ENCODE results near the gene MORN3.
A peak's percentile ranks its signal among the peaks of the same experiment; 100 is the strongest.

The MORN3 gene

GRCh38 chr12:121608301-121608700, 61.2 kb downstream of the MORN3 start:
- H3K27me3 Mint-ChIP-seq = no peaks in the 10 kb centered on the region
- H3K27ac Mint-ChIP-seq = no peak overlapping the region
- H3K4me3 Mint-ChIP-seq = no peak overlapping the region
- H3K4me1 Mint-ChIP-seq = peaks cover 8% of the 10 kb centered on the region
- DNase-seq = no peak
- ATAC-seq = no peak
- H3K9me3 Mint-ChIP-seq = no peaks in the 10 kb centered on the region

- no peak for DNase-seq
- Mint-ChIP-seq H3K4me1 (no peaks in the 10 kb centered on the region), H3K9me3 (no peaks in the 10 kb centered on the region), H3K27ac (no peak overlapping the region), H3K4me3 (no peak overlapping the region), H3K27me3 (no peaks in the 10 kb centered on the region)
- ATAC-seq = no peak
These were observed 65.9 kb downstream of the MORN3 start for GRCh38 chr12:121603581-121603980.

GRCh38 chr12:121602766-121603165, 66.7 kb downstream of the MORN3 start:
- Mint-ChIP-seq H3K27ac (no peak overlapping the region), H3K4me1 (no peaks in the 10 kb centered on the region), H3K4me3 (no peak overlapping the region), H3K9me3 (no peaks in the 10 kb centered on the region), H3K27me3 (no peaks in the 10 kb centered on the region)
- DNase-seq (no peak), ATAC-seq (no peak)

- H3K4me3 Mint-ChIP-seq = no peak overlapping the region
- ATAC-seq (no peak), DNase-seq (no peak)
- H3K27ac Mint-ChIP-seq = peak overlapping the region in 1 of 2 donors; percentile 22
- H3K27me3 Mint-ChIP-seq = no peaks in the 10 kb centered on the region
- H3K9me3 Mint-ChIP-seq = no peaks in the 10 kb centered on the region
- no peaks in the 10 kb centered on the region for H3K4me1 Mint-ChIP-seq
These were observed 68.6 kb downstream of the MORN3 start for GRCh38 chr12:121600702-121601336.
